ENCODE measurements around the gene HDAC4. TPM values are rescaled to one million over a fixed set of nuclear protein-coding genes. Genes with fewer than 3 reads are reported as not detected.

Gene HDAC4
- total RNA-seq, 2 donors from 2014 or later = 38.7 to 50.9 TPM

DNA sequence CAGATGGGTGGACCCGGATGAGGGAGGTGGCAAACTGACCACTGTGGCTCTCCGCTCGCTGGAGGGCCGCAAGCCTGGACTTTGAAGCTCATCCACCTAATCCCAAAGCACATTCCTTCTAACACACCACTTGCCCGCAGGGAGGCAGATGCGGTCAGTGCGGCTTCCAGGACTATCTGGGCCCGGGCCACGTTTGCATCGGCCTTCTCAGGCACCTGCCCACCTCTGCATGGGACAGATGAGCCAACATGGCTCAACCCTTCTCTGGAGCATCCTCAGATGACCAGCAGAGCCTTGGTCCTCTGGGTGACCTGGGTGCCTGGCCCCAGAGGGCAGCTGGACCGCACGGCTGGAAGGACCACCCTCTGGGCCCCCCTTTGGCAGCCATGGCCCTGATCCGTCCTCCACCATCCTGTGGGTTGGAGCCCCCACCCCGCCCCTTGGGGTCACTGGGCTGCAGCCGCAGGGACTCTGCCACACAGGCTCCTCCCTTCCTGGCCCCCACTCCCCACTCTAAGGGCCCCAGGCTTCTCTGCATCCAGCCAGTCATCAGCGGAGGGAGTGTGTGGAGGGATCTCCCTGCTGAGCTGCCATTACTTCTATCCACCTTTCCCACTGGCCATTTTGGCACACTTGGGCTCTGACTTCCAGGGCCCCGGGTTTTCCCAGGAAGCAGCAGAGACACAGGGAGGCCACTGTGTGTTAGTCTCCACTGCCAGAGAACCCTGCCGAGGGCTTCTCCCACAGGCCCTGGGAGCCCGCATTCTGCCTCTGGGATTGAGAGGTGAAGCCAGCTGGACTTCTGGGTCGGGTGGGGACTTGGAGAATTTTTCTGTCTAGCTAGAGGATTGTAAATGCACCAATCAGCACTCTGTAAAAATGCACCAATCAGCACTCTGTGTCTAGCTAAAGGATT is 12.3 kb downstream of the HDAC4 start:
- ATAC-seq (no peak), DNase-seq (no peak)
- intact Hi-C loops (cut with DNase I, micrococcal nuclease) = no loop called here

DNA sequence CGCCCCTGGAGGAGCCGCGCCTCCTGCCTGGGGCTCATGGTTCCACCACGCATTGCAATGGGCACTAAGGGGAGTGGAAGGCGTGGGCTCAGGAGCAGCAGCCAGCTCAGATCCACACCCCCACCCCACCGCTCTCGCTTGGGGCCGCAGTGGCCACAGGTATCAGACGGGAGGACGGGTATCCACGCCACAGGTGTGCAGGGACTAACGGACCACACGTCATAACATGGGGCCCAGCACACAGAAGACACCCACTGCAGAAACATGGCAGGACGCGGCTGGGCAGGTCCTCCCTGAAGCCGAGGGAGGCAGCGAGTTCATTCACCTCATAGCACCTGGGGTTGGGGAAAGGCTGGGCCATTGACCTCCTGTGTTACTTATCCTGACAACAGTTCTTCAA is 13.0 kb downstream of the HDAC4 start:
- intact Hi-C loops (cut with DNase I, micrococcal nuclease) = no loop called here
- no peak for ATAC-seq
- DNase-seq = no peak

DNA sequence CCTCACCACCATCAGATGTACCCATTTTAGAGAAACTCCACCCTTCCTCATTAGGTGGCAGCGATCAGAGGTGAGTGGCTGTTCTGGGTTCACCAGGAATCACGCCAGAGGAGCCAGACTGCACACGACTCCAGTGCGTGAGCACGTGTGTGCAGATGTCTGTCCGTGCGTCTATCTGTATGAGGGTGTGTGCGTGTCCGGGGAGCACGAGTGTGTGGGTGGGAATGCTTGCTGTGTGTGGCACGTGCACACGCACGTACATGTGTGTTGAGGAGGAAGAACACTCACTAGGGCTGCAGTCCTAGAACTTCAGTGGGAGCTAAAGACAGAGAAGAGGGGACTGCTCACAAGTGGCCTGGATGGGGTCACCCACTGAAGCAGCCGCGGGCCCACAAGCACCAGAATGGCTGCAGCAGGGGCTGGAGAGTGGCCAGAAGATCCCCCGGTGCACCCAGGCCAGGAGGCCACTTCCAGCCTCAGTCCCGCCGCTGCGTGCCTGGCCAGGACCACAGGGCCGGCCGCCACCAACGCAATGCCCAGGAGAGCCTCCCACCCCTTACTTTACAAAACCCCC is 13.9 kb downstream of the HDAC4 start:
- intact Hi-C loops (cut with DNase I, micrococcal nuclease) = no loop called here
- DNase-seq = no peak
- no peak for ATAC-seq

- ATAC-seq (no peak), DNase-seq (no peak)
- intact Hi-C loops (cut with DNase I, micrococcal nuclease) = no loop called here
Observed at GRCh38 chr2:239386001-239386670, 14.7 kb downstream of the HDAC4 start.

DNA sequence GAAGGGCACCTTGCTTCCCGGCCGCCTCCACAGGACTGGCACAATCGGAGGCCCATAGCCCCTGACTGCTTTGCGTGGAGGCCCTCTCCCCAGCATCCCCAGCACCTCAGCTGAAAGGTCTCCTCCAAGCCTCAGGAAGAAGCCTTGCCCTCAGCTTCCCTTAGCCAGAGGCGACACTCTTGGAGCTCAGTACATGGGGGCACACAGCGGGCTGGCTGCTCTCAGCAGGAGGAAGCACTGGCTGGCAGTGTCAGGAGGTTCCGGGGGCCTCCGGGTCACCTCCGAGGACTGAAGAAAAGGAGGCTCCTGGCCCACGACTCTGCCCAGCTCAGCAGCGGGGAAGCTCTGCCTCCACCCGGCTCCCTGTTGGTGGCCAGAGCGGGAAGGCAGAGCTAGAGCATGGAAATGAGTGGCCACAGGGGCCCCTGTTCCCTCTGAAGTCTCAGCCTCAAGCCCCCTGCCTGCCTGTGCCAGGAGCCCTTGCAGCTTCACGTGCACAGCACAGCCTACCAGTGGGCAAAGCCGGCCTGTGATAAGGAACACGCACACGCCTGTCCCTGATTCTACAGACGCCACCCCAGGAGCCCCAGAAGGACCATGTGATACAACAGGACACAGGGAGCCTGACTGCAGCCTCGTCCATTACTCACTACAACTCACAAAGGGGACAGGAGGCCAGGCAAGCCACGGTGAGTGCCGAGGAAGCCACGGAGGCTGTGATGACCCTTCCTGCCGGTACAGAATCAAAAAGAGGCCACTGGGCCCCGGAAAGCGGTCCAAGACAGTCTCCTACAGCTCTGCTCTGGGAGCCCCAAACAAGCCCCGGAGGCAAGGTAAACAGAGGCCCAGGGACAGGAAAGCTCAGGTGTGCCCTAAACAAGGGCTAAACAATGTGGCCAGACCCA is 15.5 kb downstream of the HDAC4 start:
- intact Hi-C loops (cut with DNase I, micrococcal nuclease) = no loop called here
- ATAC-seq (no peak), DNase-seq (no peak)

- ATAC-seq = no peak
- intact Hi-C loops (cut with DNase I, micrococcal nuclease) = no loop called here
- no peak for DNase-seq
Observed at GRCh38 chr2:239383759-239384156, 17.1 kb downstream of the HDAC4 start.

GRCh38 chr2:239383036-239383758 is 17.6 kb downstream of the HDAC4 start:
- DNase-seq (no peak), ATAC-seq (no peak)
- intact Hi-C loops (cut with DNase I, micrococcal nuclease) = no loop called here

GRCh38 chr2:239382384-239382880 is 18.4 kb downstream of the HDAC4 start:
- ATAC-seq = no peak
- intact Hi-C loops (cut with DNase I, micrococcal nuclease) = no loop called here
- no peak for DNase-seq

- intact Hi-C loops (cut with DNase I, micrococcal nuclease) = no loop called here
- ATAC-seq (no peak), DNase-seq (peak in 1 of 2 donors; percentile 6)
Observed at GRCh38 chr2:239381709-239382134, 19.1 kb downstream of the HDAC4 start.

DNA sequence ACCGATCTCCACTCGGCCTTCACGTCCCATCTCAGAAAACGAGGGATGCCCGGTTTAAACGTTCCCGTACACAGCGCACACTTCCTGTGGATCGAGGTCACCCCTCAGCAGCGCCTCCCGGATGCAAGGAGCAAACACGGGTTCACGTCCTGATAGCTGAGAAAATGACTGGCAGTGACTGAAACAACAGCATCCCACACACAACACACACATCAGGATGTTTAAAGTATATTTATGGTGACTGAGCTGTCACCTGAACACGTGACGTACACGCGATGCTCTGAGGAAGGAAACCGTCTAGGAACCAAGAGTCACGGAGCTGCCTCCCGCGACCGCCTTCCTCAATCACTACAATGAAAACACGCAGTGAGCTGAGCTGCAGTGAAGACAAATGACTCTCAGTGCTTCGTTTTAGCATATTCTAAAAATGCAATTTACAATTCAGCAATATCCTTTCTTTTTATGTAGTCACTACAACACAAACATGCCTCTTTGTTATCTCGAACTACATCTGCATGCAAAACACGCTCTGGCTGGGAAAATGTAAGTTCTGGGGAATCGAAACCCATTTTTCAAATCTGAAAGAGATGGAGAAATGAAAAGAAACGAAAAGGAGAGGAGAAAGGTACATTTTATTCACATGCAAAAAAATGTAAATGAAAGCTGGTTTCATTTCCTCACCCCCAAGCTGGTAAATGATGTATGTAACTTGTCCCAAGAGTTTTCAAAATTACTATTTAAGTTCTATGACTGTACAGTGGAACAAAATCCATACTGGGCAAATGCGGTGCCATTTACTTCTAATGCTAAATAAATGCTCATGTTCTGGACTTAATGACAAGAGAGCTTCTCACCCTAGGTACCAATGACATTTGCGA is 19.8 kb downstream of the HDAC4 start:
- ATAC-seq (no peak), DNase-seq (peak in 1 of 2 donors; percentile 25)
- intact Hi-C loops (cut with DNase I, micrococcal nuclease) = no loop called here

GRCh38 chr2:239379641-239380170 is 21.1 kb downstream of the HDAC4 start:
- intact Hi-C loops (cut with DNase I, micrococcal nuclease) = no loop called here
- no peak for ATAC-seq
- peak in 1 of 2 donors; percentile 27 for DNase-seq

DNA sequence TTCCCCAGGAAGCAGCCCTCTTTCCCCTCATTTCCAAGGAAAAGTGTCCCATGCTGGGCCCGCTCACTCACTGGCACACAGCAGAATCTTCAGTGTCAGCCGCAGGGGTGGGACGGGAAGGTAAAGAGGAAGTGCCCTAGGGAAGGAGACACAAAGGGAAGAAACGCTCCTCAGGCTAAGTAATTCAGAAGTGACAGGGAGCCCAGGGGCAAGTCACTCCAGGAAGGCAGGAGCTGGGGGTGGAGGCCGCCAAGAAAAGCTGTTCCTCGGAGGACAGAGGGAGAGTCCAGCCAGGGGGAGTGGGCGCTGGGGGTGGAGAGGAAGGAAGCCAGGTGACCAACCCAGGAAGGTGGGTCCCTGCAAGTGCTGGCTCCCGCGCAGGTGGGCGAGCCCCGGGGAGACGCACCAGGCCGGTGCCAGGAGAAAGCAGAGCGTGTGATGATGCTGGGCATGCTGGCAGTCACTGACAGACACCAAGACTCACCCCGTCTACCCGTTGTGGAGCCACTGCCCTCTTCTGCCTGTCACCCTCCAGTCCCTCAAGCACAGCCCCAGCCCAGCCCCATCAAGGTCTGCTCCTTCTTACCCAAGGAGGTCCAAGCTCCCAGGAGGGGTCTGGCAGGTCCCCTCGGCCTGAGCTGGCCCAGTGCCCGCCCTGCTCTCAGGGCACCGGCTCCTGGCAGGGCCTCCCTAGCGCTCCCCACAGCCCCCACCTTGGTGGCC is 21.7 kb downstream of the HDAC4 start:
- ATAC-seq = no peak
- intact Hi-C loops (cut with DNase I, micrococcal nuclease) = no loop called here
- DNase-seq = peak in 1 of 2 donors; percentile 15

GRCh38 chr2:239378021-239378917 is 22.6 kb downstream of the HDAC4 start:
- peak in 1 of 2 donors; percentile 18 for DNase-seq
- no peak for ATAC-seq
- intact Hi-C loops (cut with DNase I, micrococcal nuclease) = no loop called here

DNA sequence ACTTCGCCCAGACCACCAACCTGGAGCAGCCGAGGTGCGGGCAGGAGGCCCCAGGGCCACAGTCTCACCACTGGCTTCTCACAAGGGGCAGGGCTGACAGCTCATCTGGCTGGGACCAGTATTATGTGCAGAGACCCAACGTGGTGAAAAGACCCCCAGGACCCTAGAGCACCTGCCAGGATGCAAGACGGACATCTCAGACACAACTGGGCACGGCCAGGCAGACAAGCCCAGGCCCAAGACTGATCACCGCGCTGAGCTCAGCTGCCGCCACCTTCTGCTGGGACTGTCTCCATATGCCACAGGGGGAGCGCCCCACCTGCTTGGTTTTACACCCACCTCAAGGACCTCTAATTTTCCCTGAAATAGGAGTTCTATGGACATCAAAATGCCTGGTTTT is 23.2 kb downstream of the HDAC4 start:
- intact Hi-C loops (cut with DNase I, micrococcal nuclease) = no loop called here
- peak in 1 of 2 donors; percentile 18 for DNase-seq
- no peak for ATAC-seq

- intact Hi-C loops (cut with DNase I, micrococcal nuclease) = no loop called here
- ATAC-seq (no peak), DNase-seq (peak in 1 of 2 donors; percentile 9)
Observed at GRCh38 chr2:239376942-239377531, 23.8 kb downstream of the HDAC4 start.

Measured in left colon (tissue), 2 donors.